Activated CD4-positive, alpha-beta T cell treated with anti-CD3 and anti-CD28 coated beads, Interleukin-2, Interleukin-4, amounts not matched to agents 100 ng/mL and 50 ng/mL, durations not matched to agents 16 hours and 8 hours (primary cell): ENCODE results near the gene C10orf71.

Source experiments
- DNase-seq: peaks from one replicate; pipeline ENCODE4 v3.0.0-alpha.2; 2020; ENCODE audit warnings: low spot score

The C10orf71 gene

GRCh38 chr10:49361735-49362568 lies 63.0 kb downstream of the C10orf71 start:
- DNase-seq: no peak

GRCh38 chr10:49362596-49363260 lies 63.8 kb downstream of the C10orf71 start:
- no peak for DNase-seq

- DNase-seq: no peak
Observed at GRCh38 chr10:49363309-49364031, 64.5 kb downstream of the C10orf71 start.

- no peak for DNase-seq
Observed at GRCh38 chr10:49364051-49364450, 65.1 kb downstream of the C10orf71 start.

- DNase-seq: no peak
Observed at GRCh38 chr10:49364747-49365146, 65.8 kb downstream of the C10orf71 start.

GRCh38 chr10:49365275-49365674 lies 66.3 kb downstream of the C10orf71 start:
- DNase-seq: no peak

- DNase-seq: no peak
Observed at GRCh38 chr10:49365675-49366415, 66.9 kb downstream of the C10orf71 start.

GRCh38 chr10:49366460-49366859 lies 67.5 kb downstream of the C10orf71 start:
- no peak for DNase-seq

GRCh38 chr10:49367600-49367999 lies 68.6 kb downstream of the C10orf71 start:
- DNase-seq: no peak

- no peak for DNase-seq
Observed at GRCh38 chr10:49368256-49368655, 69.3 kb downstream of the C10orf71 start.

GRCh38 chr10:49369216-49370162 lies 70.5 kb downstream of the C10orf71 start:
- no peak for DNase-seq

- DNase-seq: no peak
Observed at GRCh38 chr10:49370326-49371100, 71.5 kb downstream of the C10orf71 start.

- no peak for DNase-seq
Observed at GRCh38 chr10:49371967-49372366, 73.0 kb downstream of the C10orf71 start.

- DNase-seq: no peak
Observed at GRCh38 chr10:49373361-49373760, 74.4 kb downstream of the C10orf71 start.

GRCh38 chr10:49374740-49375139 lies 75.8 kb downstream of the C10orf71 start:
- DNase-seq: no peak

- DNase-seq: no peak
Observed at GRCh38 chr10:49375611-49376010, 76.6 kb downstream of the C10orf71 start.
